ENCODE results near the gene FOXQ1. TPM values are rescaled to one million over a fixed set of nuclear protein-coding genes. Genes with fewer than 3 reads are reported as not detected.

FOXQ1 gene
- total and polyA plus RNA-seq, 2 of the 13 experiments (the other 11 are each of a cell fraction or from before 2014, with no cell fraction given), result 35.2 to 39.8 TPM

GRCh38 chr6:1267057-1267732 lies 44.7 kb upstream of the FOXQ1 start (continued):
- TF ChIP-seq TRAFD1 (CRISPR knock-in tag; IDR thresholded peaks at IDR 0.05; ENCODE audit: borderline replicate concordance) (no peak), TFE3 (CRISPR knock-in tag; IDR thresholded peaks at IDR 0.05) (peak; percentile 93), ZSCAN31 (CRISPR knock-in tag; IDR thresholded peaks at IDR 0.05; ENCODE audit: low read depth) (0 out of 2 replicates have a peak, but pooled peaks have one; percentile 64), CENPX (CRISPR knock-in tag; IDR thresholded peaks at IDR 0.05) (no peak), ZNF546 (CRISPR knock-in tag; conservative IDR thresholded peaks at IDR 0.05) (no peak), ZFP36 (IDR thresholded peaks at IDR 0.05; ENCODE audit: borderline replicate concordance, low read depth, low read length, partially characterized antibody) (no peak), ZNF136 (CRISPR knock-in tag; IDR thresholded peaks at IDR 0.05; ENCODE audit: low read depth) (no peak), ZNF275 (CRISPR knock-in tag; IDR thresholded peaks at IDR 0.05; ENCODE audit: borderline replicate concordance) (no peak), ZNF724P (CRISPR knock-in tag; IDR thresholded peaks at IDR 0.05; ENCODE audit: borderline replicate concordance) (0 out of 2 replicates have a peak, but pooled peaks have one; percentile 16), ZNF33B (CRISPR knock-in tag; IDR thresholded peaks at IDR 0.05) (no peak), NFE2L2 (IDR thresholded peaks at IDR 0.05; ENCODE audit: low read length) (peak; percentile 92), HMG20A (CRISPR knock-in tag; IDR thresholded peaks at IDR 0.05; ENCODE audit: borderline replicate concordance) (peak; percentile 83), NR2C2 (CRISPR knock-in tag; IDR thresholded peaks at IDR 0.05; ENCODE audit: borderline replicate concordance) (peak; percentile 48; the same call in 1 of the 2 replicates), STAG1 (CRISPR knock-in tag; IDR thresholded peaks at IDR 0.05) (no peak), ZZZ3 (CRISPR knock-in tag; IDR thresholded peaks at IDR 0.05; ENCODE audit: borderline replicate concordance) (no peak), ZNF335 (CRISPR knock-in tag; IDR thresholded peaks at IDR 0.05) (peak; percentile 71; the same call in 1 of the 2 replicates), ZMYM2 (CRISPR knock-in tag; IDR thresholded peaks at IDR 0.05) (no peak; the same call in 1 of the 2 replicates), ZNF652 (CRISPR knock-in tag; IDR thresholded peaks at IDR 0.05; ENCODE audit: borderline replicate concordance, low read depth) (no peak; the same call in 1 of the 2 replicates), ZBTB10 (CRISPR knock-in tag; IDR thresholded peaks at IDR 0.05; ENCODE audit: borderline replicate concordance) (0 out of 2 replicates have a peak, but pooled peaks have one; percentile 28), ZBTB21 (CRISPR knock-in tag; IDR thresholded peaks at IDR 0.05) (0 out of 2 replicates have a peak, but pooled peaks have one; percentile 23), ARNT2 (CRISPR knock-in tag; IDR thresholded peaks at IDR 0.05; ENCODE audit: low read depth) (peak; percentile 39; the same call in 1 of the 2 replicates), ZNF431 (CRISPR knock-in tag; IDR thresholded peaks at IDR 0.05; ENCODE audit: borderline replicate concordance, low read depth) (no peak)
